ENCODE data around the gene SH3RF3.

Gene SH3RF3

GRCh38 chr2:109397893-109398292 is 268.9 kb downstream of the SH3RF3 start:
- H3K9me3 ChIP-seq (ENCODE audit: severe bottlenecking), result no peaks in the 10 kb centered on the region
- ATAC-seq (ENCODE audit: low read depth) (no peak), DNase-seq (ENCODE audit: low spot score) (no peak)
- no peaks in the 10 kb centered on the region for H3K27me3 ChIP-seq (ENCODE audit: insufficient read depth, poor library complexity, severe bottlenecking)
- TF ChIP-seq CTCF (IDR thresholded peaks at IDR 0.05; ENCODE audit: poor library complexity, severe bottlenecking), result no peak
- no peak overlapping the region for H3K27ac ChIP-seq (ENCODE audit: poor library complexity, severe bottlenecking)
- no peak overlapping the region for H3K4me3 ChIP-seq (ENCODE audit: severe bottlenecking)
- H3K4me1 ChIP-seq (ENCODE audit: insufficient read depth, poor library complexity, severe bottlenecking), result no peaks in the 10 kb centered on the region
- H3K36me3 ChIP-seq (ENCODE audit: low read depth), result no peaks in the 10 kb centered on the region

DNA sequence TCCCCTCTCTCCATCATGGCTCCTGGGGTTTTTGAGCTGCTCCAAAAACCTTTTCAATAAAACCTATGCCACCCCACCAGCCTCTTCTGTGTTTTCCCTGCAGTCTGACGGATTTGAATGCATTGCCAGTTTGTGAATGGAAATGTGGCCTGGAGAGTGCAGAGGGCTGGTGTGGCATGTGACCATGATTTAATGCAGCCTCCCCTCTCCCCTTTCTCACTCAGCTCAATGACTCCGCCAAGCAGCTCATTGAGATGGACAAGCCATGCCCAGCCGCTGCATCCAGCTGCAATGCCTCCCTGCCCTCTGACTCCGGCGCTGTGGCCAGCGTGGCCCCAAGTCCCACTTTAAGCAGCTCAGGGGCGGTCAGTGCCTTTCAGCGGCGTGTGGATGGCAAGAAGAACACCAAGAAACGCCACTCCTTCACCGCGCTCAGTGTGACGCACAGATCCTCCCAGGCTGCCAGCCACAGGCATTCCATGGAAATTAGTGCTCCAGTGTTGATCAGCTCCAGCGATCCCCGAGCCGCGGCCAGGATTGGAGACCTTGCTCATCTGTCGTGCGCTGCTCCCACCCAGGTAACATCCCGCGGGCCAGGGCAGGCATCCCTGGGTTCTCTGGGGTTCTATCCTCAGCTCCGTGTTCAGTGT is 269.5 kb downstream of the SH3RF3 start:
- Histone ChIP-seq H3K27me3 (ENCODE audit: insufficient read depth, poor library complexity, severe bottlenecking) (no peaks in the 10 kb centered on the region), H3K9me3 (ENCODE audit: severe bottlenecking) (no peaks in the 10 kb centered on the region), H3K27ac (ENCODE audit: poor library complexity, severe bottlenecking) (no peak overlapping the region), H3K36me3 (ENCODE audit: low read depth) (no peaks in the 10 kb centered on the region), H3K4me3 (ENCODE audit: severe bottlenecking) (no peak overlapping the region), H3K4me1 (ENCODE audit: insufficient read depth, poor library complexity, severe bottlenecking) (no peaks in the 10 kb centered on the region)
- no peak for DNase-seq (ENCODE audit: low spot score)
- no peak for TF ChIP-seq CTCF (IDR thresholded peaks at IDR 0.05; ENCODE audit: poor library complexity, severe bottlenecking)
- no peak for ATAC-seq (ENCODE audit: low read depth)

GRCh38 chr2:109399066-109399465 is 270.1 kb downstream of the SH3RF3 start:
- no peak for TF ChIP-seq CTCF (IDR thresholded peaks at IDR 0.05; ENCODE audit: poor library complexity, severe bottlenecking)
- H3K27me3 ChIP-seq (ENCODE audit: insufficient read depth, poor library complexity, severe bottlenecking), result no peaks in the 10 kb centered on the region
- DNase-seq (ENCODE audit: low spot score) (no peak), ATAC-seq (ENCODE audit: low read depth) (no peak)
- H3K4me1 ChIP-seq (ENCODE audit: insufficient read depth, poor library complexity, severe bottlenecking), result no peaks in the 10 kb centered on the region
- no peaks in the 10 kb centered on the region for H3K9me3 ChIP-seq (ENCODE audit: severe bottlenecking)
- H3K27ac ChIP-seq (ENCODE audit: poor library complexity, severe bottlenecking), result no peak overlapping the region
- no peak overlapping the region for H3K4me3 ChIP-seq (ENCODE audit: severe bottlenecking)
- H3K36me3 ChIP-seq (ENCODE audit: low read depth), result no peaks in the 10 kb centered on the region

DNA sequence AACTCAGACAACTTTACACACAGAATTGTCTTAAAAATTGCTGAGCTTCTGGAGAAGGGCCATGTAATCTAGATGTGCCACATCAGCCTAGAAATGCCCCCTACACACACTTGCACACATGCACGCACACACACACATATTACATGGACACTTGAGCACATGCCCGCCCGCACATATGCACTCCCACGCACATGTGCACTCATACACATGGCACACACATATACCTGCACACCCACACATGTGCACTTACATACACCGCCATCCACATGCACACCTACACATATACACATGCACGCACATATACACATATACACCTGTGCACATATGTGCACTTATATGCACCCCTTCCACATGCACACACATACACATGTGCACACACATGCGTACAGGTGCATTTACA is 271.1 kb downstream of the SH3RF3 start:
- no peaks in the 10 kb centered on the region for H3K27me3 ChIP-seq (ENCODE audit: insufficient read depth, poor library complexity, severe bottlenecking)
- DNase-seq (ENCODE audit: low spot score) (no peak), ATAC-seq (ENCODE audit: low read depth) (no peak)
- H3K27ac ChIP-seq (ENCODE audit: poor library complexity, severe bottlenecking), result no peak overlapping the region
- no peaks in the 10 kb centered on the region for H3K9me3 ChIP-seq (ENCODE audit: severe bottlenecking)
- TF ChIP-seq CTCF (IDR thresholded peaks at IDR 0.05; ENCODE audit: poor library complexity, severe bottlenecking), result no peak
- H3K4me3 ChIP-seq (ENCODE audit: severe bottlenecking), result no peak overlapping the region
- H3K36me3 ChIP-seq (ENCODE audit: low read depth), result no peaks in the 10 kb centered on the region
- no peaks in the 10 kb centered on the region for H3K4me1 ChIP-seq (ENCODE audit: insufficient read depth, poor library complexity, severe bottlenecking)

DNA sequence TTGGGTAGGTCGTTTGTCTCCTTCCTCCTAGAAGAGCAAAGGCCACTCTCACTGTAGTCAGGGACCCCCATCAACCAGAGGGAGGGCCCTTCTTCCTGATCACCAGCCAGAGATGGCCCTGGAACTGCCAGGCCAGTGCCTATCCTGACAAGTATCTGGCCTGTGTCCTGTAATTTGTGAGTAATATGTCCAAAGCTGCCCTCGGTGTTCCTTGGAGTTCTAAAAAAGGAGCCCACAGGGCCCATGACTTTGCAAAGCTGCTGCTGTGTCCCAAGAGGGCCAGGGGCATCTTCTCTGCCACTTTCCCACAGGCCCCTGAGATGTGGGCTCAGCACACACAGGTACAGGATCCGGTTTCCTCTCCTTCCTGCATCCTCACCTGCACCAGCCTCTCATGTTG is 272.4 kb downstream of the SH3RF3 start:
- no peak for TF ChIP-seq CTCF (IDR thresholded peaks at IDR 0.05; ENCODE audit: poor library complexity, severe bottlenecking)
- ATAC-seq (ENCODE audit: low read depth), result no peak
- Histone ChIP-seq H3K36me3 (ENCODE audit: low read depth) (no peaks in the 10 kb centered on the region), H3K9me3 (ENCODE audit: severe bottlenecking) (no peaks in the 10 kb centered on the region), H3K4me3 (ENCODE audit: severe bottlenecking) (no peak overlapping the region), H3K27ac (ENCODE audit: poor library complexity, severe bottlenecking) (no peak overlapping the region), H3K27me3 (ENCODE audit: insufficient read depth, poor library complexity, severe bottlenecking) (no peaks in the 10 kb centered on the region), H3K4me1 (ENCODE audit: insufficient read depth, poor library complexity, severe bottlenecking) (peaks cover 5% of the 10 kb centered on the region)
- DNase-seq (ENCODE audit: low spot score), result no peak

All from RWPE2 (cell line).